HEK293 (cell line): ENCODE data around the gene CCDC27.

Source experiments
- ATF2 ChIP-seq: fragments of 450-650 bp; formaldehyde crosslinking; IDR thresholded peaks from 2 replicates; pipeline ENCODE4 v1.5.1; 2016; ENCODE audit warnings: missing biosample characterization, missing genetic modification characterization, low read depth
- SETDB1 ChIP-seq: IDR thresholded peaks from one replicate; pipeline ENCODE4 v1.6.1; 2017; ENCODE audit warnings: mild to moderate bottlenecking, low read length, moderate library complexity, mixed read lengths; ENCODE audit not compliant: insufficient read length
- YY1 ChIP-seq: fragments of 450-650 bp; formaldehyde crosslinking; IDR thresholded peaks from 2 replicates; pipeline ENCODE4 v1.5.1; 2018; ENCODE audit warnings: missing biosample characterization, missing genetic modification characterization
- ZBTB17 ChIP-seq: fragments of 450-650 bp; formaldehyde crosslinking; IDR thresholded peaks from 2 replicates; pipeline ENCODE4 v1.5.1; 2016; ENCODE audit warnings: missing biosample characterization, missing genetic modification characterization
- ZEB2 ChIP-seq: fragments of 450-650 bp; formaldehyde crosslinking; IDR thresholded peaks from 2 replicates; pipeline ENCODE4 v1.5.1; 2016; ENCODE audit warnings: missing biosample characterization, missing genetic modification characterization
- ZFP3 ChIP-seq: fragments of 450-650 bp; formaldehyde crosslinking; IDR thresholded peaks from 2 replicates; pipeline ENCODE4 v1.5.1; 2016; ENCODE audit warnings: low read depth, missing biosample characterization, missing genetic modification characterization
- ZNF138 ChIP-seq: fragments of 450-650 bp; formaldehyde crosslinking; IDR thresholded peaks from 2 replicates; pipeline ENCODE4 v1.5.1; 2016; ENCODE audit warnings: missing biosample characterization, missing genetic modification characterization, borderline replicate concordance
- ZNF629 ChIP-seq: fragments of 450-650 bp; formaldehyde crosslinking; IDR thresholded peaks from 2 replicates; pipeline ENCODE4 v1.5.1; 2017; ENCODE audit warnings: missing biosample characterization, missing genetic modification characterization
- TF ChIP-seq, protein P1 (sequence below): fragments of 450-650 bp; formaldehyde crosslinking; IDR thresholded peaks from 2 replicates; pipeline ENCODE4 v1.5.1; 2016; ENCODE audit warnings: missing biosample characterization, missing genetic modification characterization
- TF ChIP-seq, protein P2 (sequence below): fragments of 450-650 bp; formaldehyde crosslinking; IDR thresholded peaks from 2 replicates; pipeline ENCODE4 v1.5.1; 2016; ENCODE audit warnings: missing biosample characterization, missing genetic modification characterization

GRCh38 chr1:3788756-3789420 is 36.6 kb downstream of the CCDC27 start:
- TF ChIP-seq YY1, result no peak
- TF ChIP-seq, protein P1, sequence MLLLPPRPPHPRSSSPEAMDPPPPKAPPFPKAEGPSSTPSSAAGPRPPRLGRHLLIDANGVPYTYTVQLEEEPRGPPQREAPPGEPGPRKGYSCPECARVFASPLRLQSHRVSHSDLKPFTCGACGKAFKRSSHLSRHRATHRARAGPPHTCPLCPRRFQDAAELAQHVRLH (tag by site-specific recombination), result no peak
- TF ChIP-seq, protein P2, sequence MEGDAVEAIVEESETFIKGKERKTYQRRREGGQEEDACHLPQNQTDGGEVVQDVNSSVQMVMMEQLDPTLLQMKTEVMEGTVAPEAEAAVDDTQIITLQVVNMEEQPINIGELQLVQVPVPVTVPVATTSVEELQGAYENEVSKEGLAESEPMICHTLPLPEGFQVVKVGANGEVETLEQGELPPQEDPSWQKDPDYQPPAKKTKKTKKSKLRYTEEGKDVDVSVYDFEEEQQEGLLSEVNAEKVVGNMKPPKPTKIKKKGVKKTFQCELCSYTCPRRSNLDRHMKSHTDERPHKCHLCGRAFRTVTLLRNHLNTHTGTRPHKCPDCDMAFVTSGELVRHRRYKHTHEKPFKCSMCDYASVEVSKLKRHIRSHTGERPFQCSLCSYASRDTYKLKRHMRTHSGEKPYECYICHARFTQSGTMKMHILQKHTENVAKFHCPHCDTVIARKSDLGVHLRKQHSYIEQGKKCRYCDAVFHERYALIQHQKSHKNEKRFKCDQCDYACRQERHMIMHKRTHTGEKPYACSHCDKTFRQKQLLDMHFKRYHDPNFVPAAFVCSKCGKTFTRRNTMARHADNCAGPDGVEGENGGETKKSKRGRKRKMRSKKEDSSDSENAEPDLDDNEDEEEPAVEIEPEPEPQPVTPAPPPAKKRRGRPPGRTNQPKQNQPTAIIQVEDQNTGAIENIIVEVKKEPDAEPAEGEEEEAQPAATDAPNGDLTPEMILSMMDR (tag by site-specific recombination), result no peak
- no peak for TF ChIP-seq ZFP3 (tag by site-specific recombination)
- TF ChIP-seq ZBTB17 (tag by site-specific recombination), result no peak
- no peak for TF ChIP-seq ZNF138 (tag by site-specific recombination)
- TF ChIP-seq ZEB2 (tag by site-specific recombination), result no peak
- no peak for TF ChIP-seq ZNF629
- TF ChIP-seq SETDB1, result no peak
- TF ChIP-seq ATF2 (tag by site-specific recombination), result no peak
